ENCODE data around the gene NAGPA. TPM values are rescaled to one million over a fixed set of nuclear protein-coding genes. Genes with fewer than 3 reads are reported as not detected.

The NAGPA gene
- total and polyA plus RNA-seq, 2 of the 13 experiments (the other 11 are each of a cell fraction or from before 2014, with no cell fraction given), result 27.1 to 60.3 TPM

GRCh38 chr16:5040451-5040850 lies 6.7 kb upstream of the NAGPA start:
- CTCF ChIA-PET (ENCODE audit: low intra/inter-chr PET ratio, low total read pairs), result no interaction called here
- H3K9me3 ChIP-seq (ENCODE audit: low read length), result no peaks in the 10 kb centered on the region
- in situ Hi-C loops (cut with HindIII; ENCODE audit: extremely low pct_ligation_motif_present, low pct_unique_long_range_greater_than_20kb), result no loop called here
- WGBS (ENCODE audit: low lambda C conversion rate), result 18% methylated on average over 7 of the region's 7 CpGs
- DNase-seq (ENCODE audit: low spot score) (no peak), FAIRE-seq (no peak), ATAC-seq (no peak)
- H3K36me3 ChIP-seq (replicated peaks in 1 of 2; ENCODE audit: control insufficient read depth in 1 of 2, insufficient read depth in 2 of 2, low read length in 2 of 2), result no peaks in the 10 kb centered on the region
- peak overlapping the region; percentile 65 for H3K4me2 ChIP-seq (ENCODE audit: low read depth, low read length)
- H3K27me3 ChIP-seq (ENCODE audit: control insufficient read depth in 1 of 2, insufficient read depth in 2 of 2, low read length in 2 of 2), result peaks cover 0 to 8% of the 10 kb centered on the region in 2 experiments; a peak in 2 of 5 replicates
- POLR2A ChIA-PET, result no interaction called here
- peak overlapping the region; percentile 27; the same call in 1 of the 2 replicates for H3K9ac ChIP-seq (ENCODE audit: insufficient read depth, low read depth, low read length)
- H3K4me3 ChIP-seq (replicated peaks in 1 of 3; ENCODE audit: insufficient read depth in 1 of 3, low read depth in 2 of 3, low read length in 3 of 3), result no peak overlapping the region
- no TSS peak for BruUV-seq (replicated peaks)
- no peak overlapping the region for H2AFZ ChIP-seq (ENCODE audit: low read length)
- TF ChIP-seq, protein P1, sequence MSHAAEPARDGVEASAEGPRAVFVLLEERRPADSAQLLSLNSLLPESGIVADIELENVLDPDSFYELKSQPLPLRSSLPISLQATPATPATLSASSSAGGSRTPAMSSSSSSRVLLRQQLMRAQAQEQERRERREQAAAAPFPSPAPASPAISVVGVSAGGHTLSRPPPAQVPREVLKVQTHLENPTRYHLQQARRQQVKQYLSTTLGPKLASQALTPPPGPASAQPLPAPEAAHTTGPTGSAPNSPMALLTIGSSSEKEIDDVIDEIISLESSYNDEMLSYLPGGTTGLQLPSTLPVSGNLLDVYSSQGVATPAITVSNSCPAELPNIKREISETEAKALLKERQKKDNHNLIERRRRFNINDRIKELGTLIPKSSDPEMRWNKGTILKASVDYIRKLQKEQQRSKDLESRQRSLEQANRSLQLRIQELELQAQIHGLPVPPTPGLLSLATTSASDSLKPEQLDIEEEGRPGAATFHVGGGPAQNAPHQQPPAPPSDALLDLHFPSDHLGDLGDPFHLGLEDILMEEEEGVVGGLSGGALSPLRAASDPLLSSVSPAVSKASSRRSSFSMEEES (CRISPR knock-in tag; IDR thresholded peaks at IDR 0.05), result no peak
- TF ChIP-seq HDAC2 (CRISPR knock-in tag; IDR thresholded peaks at IDR 0.05), result no peak
- TF ChIP-seq GZF1 (CRISPR knock-in tag; IDR thresholded peaks at IDR 0.05), result 0 out of 2 replicates have a peak, but pooled peaks have one; percentile 26
- 0 out of 2 replicates have a peak, but pooled peaks have one; percentile 37 for TF ChIP-seq ZNF503 (CRISPR knock-in tag; IDR thresholded peaks at IDR 0.05)
- TF ChIP-seq, protein P2, sequence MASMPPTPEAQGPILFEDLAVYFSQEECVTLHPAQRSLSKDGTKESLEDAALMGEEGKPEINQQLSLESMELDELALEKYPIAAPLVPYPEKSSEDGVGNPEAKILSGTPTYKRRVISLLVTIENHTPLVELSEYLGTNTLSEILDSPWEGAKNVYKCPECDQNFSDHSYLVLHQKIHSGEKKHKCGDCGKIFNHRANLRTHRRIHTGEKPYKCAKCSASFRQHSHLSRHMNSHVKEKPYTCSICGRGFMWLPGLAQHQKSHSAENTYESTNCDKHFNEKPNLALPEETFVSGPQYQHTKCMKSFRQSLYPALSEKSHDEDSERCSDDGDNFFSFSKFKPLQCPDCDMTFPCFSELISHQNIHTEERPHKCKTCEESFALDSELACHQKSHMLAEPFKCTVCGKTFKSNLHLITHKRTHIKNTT (CRISPR knock-in tag; IDR thresholded peaks at IDR 0.05), result no peak
- TF ChIP-seq, protein P3, sequence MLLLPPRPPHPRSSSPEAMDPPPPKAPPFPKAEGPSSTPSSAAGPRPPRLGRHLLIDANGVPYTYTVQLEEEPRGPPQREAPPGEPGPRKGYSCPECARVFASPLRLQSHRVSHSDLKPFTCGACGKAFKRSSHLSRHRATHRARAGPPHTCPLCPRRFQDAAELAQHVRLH (CRISPR knock-in tag; IDR thresholded peaks at IDR 0.05; ENCODE audit: borderline replicate concordance, low read depth), result no peak
- TF ChIP-seq TEAD3 (CRISPR knock-in tag; optimal IDR thresholded peaks at IDR 0.05; ENCODE audit: borderline replicate concordance), result peak; percentile 34
- TF ChIP-seq ZNF616 (CRISPR knock-in tag; IDR thresholded peaks at IDR 0.05; ENCODE audit: low read depth), result no peak
- peaks cover 74% of the 10 kb centered on the region for H3K4me1 ChIP-seq (ENCODE audit: insufficient read depth, low read length)
- no peaks in the 10 kb centered on the region for H4K20me1 ChIP-seq (ENCODE audit: insufficient read depth, low read length)
- no peak overlapping the region for H3K27ac ChIP-seq (ENCODE audit: extremely low read length, insufficient read depth, low read length)
- intact Hi-C loops (cut with micrococcal nuclease; ENCODE audit: unreplicated experiment), result no loop called here
- H3K79me2 ChIP-seq (ENCODE audit: insufficient read depth, low read length), result no peaks in the 10 kb centered on the region

Data from HepG2 (cell line).